Stimulated activated naive CD8-positive, alpha-beta T cell treated with anti-CD3 and anti-CD28 coated beads, Interleukin-15, Interleukin-2, amounts not matched to agents 100 ng/mL and 50 ng/mL, for 24 hours (primary cell): ENCODE measurements around the gene CCL22.

Source experiments
- H3K27ac Mint-ChIP-seq: one replicate; pipeline ENCODE4 v1.8.0; 2021; ENCODE audit warnings: mild to moderate bottlenecking, mixed read lengths
- H3K27me3 Mint-ChIP-seq: one replicate; pipeline ENCODE4 v1.8.0; 2021; ENCODE audit warnings: mixed read lengths
- H3K36me3 Mint-ChIP-seq: one replicate; pipeline ENCODE4 v1.8.0; 2021; ENCODE audit warnings: low read depth, mixed read lengths
- H3K4me1 Mint-ChIP-seq: one replicate; pipeline ENCODE4 v1.8.0; 2021; ENCODE audit warnings: low read depth, mixed read lengths
- H3K4me3 Mint-ChIP-seq: one replicate; pipeline ENCODE4 v1.8.0; 2021; ENCODE audit warnings: mild to moderate bottlenecking, mixed read lengths
- H3K9me3 Mint-ChIP-seq: one replicate; pipeline ENCODE4 v1.8.0; 2021; ENCODE audit warnings: mixed read lengths

CCL22 gene

GRCh38 chr16:57411362-57411976 lies 52.9 kb downstream of the CCL22 start:
- H3K27me3 Mint-ChIP-seq = no peaks in the 10 kb centered on the region

GRCh38 chr16:57412584-57412983 lies 54.0 kb downstream of the CCL22 start:
- H3K27me3 Mint-ChIP-seq = no peaks in the 10 kb centered on the region
- no peak overlapping the region for H3K27ac Mint-ChIP-seq
- H3K9me3 Mint-ChIP-seq = no peaks in the 10 kb centered on the region
- no peak overlapping the region for H3K4me3 Mint-ChIP-seq
- H3K36me3 Mint-ChIP-seq = no peaks in the 10 kb centered on the region
- H3K4me1 Mint-ChIP-seq = peaks cover 30% of the 10 kb centered on the region

More at GRCh38 chr16:57411362-57411976, 52.9 kb downstream of the CCL22 start:
- no peaks in the 10 kb centered on the region for H3K9me3 Mint-ChIP-seq
- H3K27ac Mint-ChIP-seq = no peak overlapping the region
- H3K36me3 Mint-ChIP-seq = no peaks in the 10 kb centered on the region
- no peak overlapping the region for H3K4me3 Mint-ChIP-seq
- H3K4me1 Mint-ChIP-seq = peaks cover 21% of the 10 kb centered on the region

- no peaks in the 10 kb centered on the region for H3K27me3 Mint-ChIP-seq
- H3K27ac Mint-ChIP-seq = peak overlapping the region; percentile 17
These were observed 54.7 kb downstream of the CCL22 start for GRCh38 chr16:57413301-57413730.

GRCh38 chr16:57413733-57414132 lies 55.1 kb downstream of the CCL22 start:
- no peaks in the 10 kb centered on the region for H3K27me3 Mint-ChIP-seq
- H3K4me1 Mint-ChIP-seq = peaks cover 33% of the 10 kb centered on the region
- H3K27ac Mint-ChIP-seq = peak overlapping the region; percentile 4
- no peak overlapping the region for H3K4me3 Mint-ChIP-seq
- H3K36me3 Mint-ChIP-seq = no peaks in the 10 kb centered on the region
- H3K9me3 Mint-ChIP-seq = no peaks in the 10 kb centered on the region

More at GRCh38 chr16:57413301-57413730, 54.7 kb downstream of the CCL22 start:
- no peak overlapping the region for H3K4me3 Mint-ChIP-seq
- no peaks in the 10 kb centered on the region for H3K36me3 Mint-ChIP-seq
- no peaks in the 10 kb centered on the region for H3K9me3 Mint-ChIP-seq
- H3K4me1 Mint-ChIP-seq = peaks cover 30% of the 10 kb centered on the region
